B cell (primary cell): ENCODE data around the gene PCNX3.

Experiments
- CTCF ChIP-seq: fragments of 200-600 bp; IDR thresholded peaks from one replicate; pipeline ENCODE4 v1.8.0; 2022; ENCODE audit warnings: antibody characterized with exemption, mild to moderate bottlenecking
- EZH2 ChIP-seq: IDR thresholded peaks from 2 replicates; pipeline ENCODE4 v1.6.1; 2012; ENCODE audit warnings: borderline replicate concordance, low read depth, mild to moderate bottlenecking, moderate library complexity, low read length; ENCODE audit not compliant: insufficient read depth, poor library complexity, severe bottlenecking

- no peak for TF ChIP-seq CTCF
- TF ChIP-seq EZH2 = no peak
Measured at GRCh38 chr11:65616575-65617001, 1.0 kb downstream of the PCNX3 start.
